Parathyroid adenoma (tissue), 2 donors: Measurements from ENCODE around the gene NAV2.

ENCODE experiments used
- H2AFZ ChIP-seq: fragments of 300-600 bp; sonication (generic); one replicate; pipeline ENCODE4 v1.7.0; 2017; ENCODE audit warnings: antibody characterized with exemption, mild to moderate bottlenecking
- H3K27ac ChIP-seq: fragments of 300-600 bp; sonication (generic); one replicate; pipeline ENCODE4 v1.7.0; 2017
- H3K27me3 ChIP-seq: fragments of 300-600 bp; sonication (generic); one replicate; pipeline ENCODE4 v1.7.0; 2017; ENCODE audit warnings: low read length; ENCODE audit not compliant: control insufficient read depth, insufficient read depth
- H3K36me3 ChIP-seq: fragments of 300-600 bp; sonication (generic); one replicate; pipeline ENCODE4 v1.7.0; 2017; ENCODE audit warnings: low read length; ENCODE audit not compliant: control insufficient read depth, insufficient read depth
- H3K4me1 ChIP-seq: fragments of 300-600 bp; sonication (generic); one replicate; pipeline ENCODE4 v1.7.0; 2017; ENCODE audit warnings: control low read depth
- H3K4me2 ChIP-seq: fragments of 300-600 bp; sonication (generic); one replicate; pipeline ENCODE4 v1.7.0; 2017; ENCODE audit warnings: low read length
- H3K4me3 ChIP-seq: fragments of 300-600 bp; sonication (generic); one replicate; pipeline ENCODE4 v1.7.0; 2017; ENCODE audit warnings: low read depth, low read length
- H3K79me2 ChIP-seq: fragments of 300-600 bp; sonication (generic); one replicate; pipeline ENCODE4 v1.7.0; 2017; ENCODE audit warnings: control low read depth
- H3K9ac ChIP-seq: fragments of 300-600 bp; sonication (generic); one replicate; pipeline ENCODE4 v1.7.0; 2017; ENCODE audit warnings: mild to moderate bottlenecking
- H3K9me3 ChIP-seq: fragments of 300-600 bp; sonication (generic); one replicate; pipeline ENCODE4 v1.7.0; 2017; ENCODE audit warnings: low read length; ENCODE audit not compliant: control insufficient read depth
- CTCF ChIP-seq: fragments of 300-600 bp; sonication (generic); IDR thresholded peaks from one replicate; pipeline ENCODE4 v1.7.0; 2017; ENCODE audit warnings: antibody characterized with exemption, mild to moderate bottlenecking
- donor health status: primary hyperparathyroidism.

Gene NAV2

GRCh38 chr11:20038972-20039371 lies 326.3 kb downstream of the NAV2 start:
- H3K9ac ChIP-seq = no peak overlapping the region
- no peaks in the 10 kb centered on the region for H3K27me3 ChIP-seq
- H3K27ac ChIP-seq = no peak overlapping the region
- no peak overlapping the region for H3K4me3 ChIP-seq
- peaks cover 17% of the 10 kb centered on the region for H3K4me1 ChIP-seq
- H2AFZ ChIP-seq = no peak overlapping the region
- no peaks in the 10 kb centered on the region for H3K9me3 ChIP-seq
- no peak overlapping the region for H3K4me2 ChIP-seq
- no peaks in the 10 kb centered on the region for H3K79me2 ChIP-seq
- TF ChIP-seq CTCF = no peak
- H3K36me3 ChIP-seq = no peaks in the 10 kb centered on the region

GRCh38 chr11:20041499-20041898 lies 328.9 kb downstream of the NAV2 start:
- Histone ChIP-seq H3K27me3 (no peaks in the 10 kb centered on the region), H3K4me3 (no peak overlapping the region), H2AFZ (no peak overlapping the region), H3K36me3 (no peaks in the 10 kb centered on the region), H3K9ac (no peak overlapping the region), H3K4me1 (peaks cover 17% of the 10 kb centered on the region), H3K79me2 (no peaks in the 10 kb centered on the region), H3K4me2 (no peak overlapping the region), H3K9me3 (no peaks in the 10 kb centered on the region), H3K27ac (no peak overlapping the region)
- TF ChIP-seq CTCF = no peak

GRCh38 chr11:20042045-20042639 lies 329.5 kb downstream of the NAV2 start:
- no peaks in the 10 kb centered on the region for H3K79me2 ChIP-seq
- no peak overlapping the region for H3K4me2 ChIP-seq
- H3K27ac ChIP-seq = no peak overlapping the region
- peaks cover 17% of the 10 kb centered on the region for H3K4me1 ChIP-seq
- H3K9ac ChIP-seq = no peak overlapping the region
- no peak for TF ChIP-seq CTCF
- no peaks in the 10 kb centered on the region for H3K9me3 ChIP-seq
- H3K27me3 ChIP-seq = no peaks in the 10 kb centered on the region
- H2AFZ ChIP-seq = no peak overlapping the region
- H3K36me3 ChIP-seq = no peaks in the 10 kb centered on the region
- no peak overlapping the region for H3K4me3 ChIP-seq

GRCh38 chr11:20042811-20043341 lies 330.2 kb downstream of the NAV2 start:
- Histone ChIP-seq H3K27me3 (no peaks in the 10 kb centered on the region), H2AFZ (no peak overlapping the region), H3K79me2 (no peaks in the 10 kb centered on the region), H3K4me2 (no peak overlapping the region), H3K9ac (no peak overlapping the region), H3K4me1 (peaks cover 17% of the 10 kb centered on the region), H3K27ac (no peak overlapping the region), H3K36me3 (no peaks in the 10 kb centered on the region), H3K9me3 (no peaks in the 10 kb centered on the region), H3K4me3 (no peak overlapping the region)
- no peak for TF ChIP-seq CTCF

- no peak for TF ChIP-seq CTCF
- Histone ChIP-seq H3K27ac (no peak overlapping the region), H2AFZ (no peak overlapping the region), H3K9ac (no peak overlapping the region), H3K27me3 (no peaks in the 10 kb centered on the region), H3K4me1 (peaks cover 7% of the 10 kb centered on the region), H3K36me3 (no peaks in the 10 kb centered on the region), H3K4me3 (no peak overlapping the region), H3K9me3 (no peaks in the 10 kb centered on the region), H3K4me2 (no peak overlapping the region), H3K79me2 (no peaks in the 10 kb centered on the region)
These were observed 331.4 kb downstream of the NAV2 start for GRCh38 chr11:20043992-20044391.
